IMR-90 (cell line): Measurements from ENCODE around the gene RAX2.

Experiments used
- CEBPB ChIP-seq: IDR thresholded peaks from 2 replicates; pipeline ENCODE4 v1.6.1; 2012; ENCODE audit warnings: low read depth, low read length, improper control_type of control experiment
- FOS ChIP-seq: fragments of 150-350 bp; IDR thresholded peaks from 2 replicates; pipeline ENCODE4 v1.6.1; 2016; ENCODE audit warnings: low read depth, low read length
- MAZ ChIP-seq: IDR thresholded peaks from 2 replicates; pipeline ENCODE4 v1.6.1; 2012; ENCODE audit warnings: low read depth, mild to moderate bottlenecking, low read length, improper control_type of control experiment, moderate library complexity, borderline replicate concordance
- NFE2L2 ChIP-seq: fragments of 150-350 bp; IDR thresholded peaks from 2 replicates; pipeline ENCODE4 v1.6.1; 2016; ENCODE audit warnings: low read depth, mild to moderate bottlenecking, low read length
- POLR2A ChIP-seq: IDR thresholded peaks from 2 replicates; pipeline ENCODE4 v1.6.1; 2012; ENCODE audit warnings: mild to moderate bottlenecking, low read depth, low read length
- RAD21 ChIP-seq: IDR thresholded peaks from 2 replicates; pipeline ENCODE4 v1.6.1; 2012; ENCODE audit warnings: low read length, improper control_type of control experiment
- SMC3 ChIP-seq: fragments of 150-350 bp; IDR thresholded peaks from 2 replicates; pipeline ENCODE4 v1.6.1; 2016; ENCODE audit warnings: low read depth, mild to moderate bottlenecking, antibody characterized with exemption, low read length, moderate library complexity
- TF ChIP-seq, protein P1 (sequence below): conservative IDR thresholded peaks from 2 replicates; pipeline ENCODE4 v1.5.1; 2012; ENCODE audit warnings: mild to moderate bottlenecking, low read depth, low read length, improper control_type of control experiment

DNA sequence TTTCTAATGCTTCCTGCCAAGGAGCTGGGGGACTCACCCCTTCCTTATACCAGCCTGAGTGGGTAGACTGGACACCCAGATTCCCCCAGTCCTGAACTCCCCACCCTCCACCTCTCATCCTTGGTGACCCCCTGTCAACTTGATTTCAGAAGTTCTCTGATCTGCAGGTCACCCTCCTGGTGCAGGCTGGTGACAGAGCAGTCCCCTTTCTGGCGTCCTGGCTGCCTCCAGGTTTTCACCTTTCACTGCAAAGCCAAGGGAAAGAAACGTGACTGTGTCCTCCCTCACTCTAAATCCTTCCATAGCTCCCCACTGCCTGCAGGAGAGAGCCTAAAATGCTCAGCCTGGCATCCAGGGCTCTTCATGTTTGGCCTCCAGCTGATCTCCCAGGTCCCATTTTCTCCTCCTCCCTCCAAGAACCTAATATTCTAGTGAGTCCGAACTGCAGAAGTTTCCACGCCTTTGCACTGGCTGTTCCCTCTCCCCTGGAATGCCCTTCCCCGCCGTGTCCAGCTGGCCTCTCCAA, 18.2 kb upstream of the RAX2 start:
- TF ChIP-seq, protein P1, sequence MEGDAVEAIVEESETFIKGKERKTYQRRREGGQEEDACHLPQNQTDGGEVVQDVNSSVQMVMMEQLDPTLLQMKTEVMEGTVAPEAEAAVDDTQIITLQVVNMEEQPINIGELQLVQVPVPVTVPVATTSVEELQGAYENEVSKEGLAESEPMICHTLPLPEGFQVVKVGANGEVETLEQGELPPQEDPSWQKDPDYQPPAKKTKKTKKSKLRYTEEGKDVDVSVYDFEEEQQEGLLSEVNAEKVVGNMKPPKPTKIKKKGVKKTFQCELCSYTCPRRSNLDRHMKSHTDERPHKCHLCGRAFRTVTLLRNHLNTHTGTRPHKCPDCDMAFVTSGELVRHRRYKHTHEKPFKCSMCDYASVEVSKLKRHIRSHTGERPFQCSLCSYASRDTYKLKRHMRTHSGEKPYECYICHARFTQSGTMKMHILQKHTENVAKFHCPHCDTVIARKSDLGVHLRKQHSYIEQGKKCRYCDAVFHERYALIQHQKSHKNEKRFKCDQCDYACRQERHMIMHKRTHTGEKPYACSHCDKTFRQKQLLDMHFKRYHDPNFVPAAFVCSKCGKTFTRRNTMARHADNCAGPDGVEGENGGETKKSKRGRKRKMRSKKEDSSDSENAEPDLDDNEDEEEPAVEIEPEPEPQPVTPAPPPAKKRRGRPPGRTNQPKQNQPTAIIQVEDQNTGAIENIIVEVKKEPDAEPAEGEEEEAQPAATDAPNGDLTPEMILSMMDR, result no peak
- no peak for TF ChIP-seq SMC3
- TF ChIP-seq POLR2A, result no peak
- no peak for TF ChIP-seq RAD21
- no peak for TF ChIP-seq FOS
- TF ChIP-seq MAZ, result no peak
- no peak for TF ChIP-seq CEBPB
- TF ChIP-seq NFE2L2, result no peak
